Activated CD4-positive, alpha-beta T cell treated with anti-CD3 and anti-CD28 coated beads, Interleukin-2, amount 50 U/mL, for 4 hours (primary cell): ENCODE measurements around the gene MAP2K3.

Experiments used
- DNase-seq, 2 experiments: peaks; one replicate each; pipeline ENCODE4 v3.0.0-alpha.2; 2020

MAP2K3 gene

GRCh38 chr17:21354796-21355385 lies 70.4 kb downstream of the MAP2K3 start:
- no peak for DNase-seq

- no peak for DNase-seq
These were observed 71.1 kb downstream of the MAP2K3 start for GRCh38 chr17:21355586-21355985.

- DNase-seq = no peak
These were observed 72.1 kb downstream of the MAP2K3 start for GRCh38 chr17:21356537-21357127.

- DNase-seq = no peak
These were observed 72.8 kb downstream of the MAP2K3 start for GRCh38 chr17:21357281-21357680.

- DNase-seq = no peak
These were observed 73.5 kb downstream of the MAP2K3 start for GRCh38 chr17:21357696-21358656.

GRCh38 chr17:21358682-21359482 lies 74.4 kb downstream of the MAP2K3 start:
- DNase-seq = no peak

- no peak for DNase-seq
These were observed 75.0 kb downstream of the MAP2K3 start for GRCh38 chr17:21359483-21359840.

GRCh38 chr17:21360048-21360447 lies 75.5 kb downstream of the MAP2K3 start:
- no peak for DNase-seq

GRCh38 chr17:21361020-21361809 lies 76.7 kb downstream of the MAP2K3 start:
- no peak for DNase-seq

GRCh38 chr17:21362331-21362931 lies 77.9 kb downstream of the MAP2K3 start:
- DNase-seq = no peak

- DNase-seq = no peak
These were observed 79.5 kb downstream of the MAP2K3 start for GRCh38 chr17:21363776-21364642.
